GM12878 (cell line): ENCODE measurements around the gene TRIOBP. TPM values are rescaled to one million over a fixed set of nuclear protein-coding genes. Genes with fewer than 3 reads are reported as not detected.

Experiments
- BACH1 ChIP-seq: fragments of 450-650 bp; IDR thresholded peaks from 2 replicates; pipeline ENCODE4 v1.6.1; 2017; ENCODE audit warnings: mild to moderate bottlenecking, borderline replicate concordance
- CREB1 ChIP-seq: IDR thresholded peaks from 2 replicates; pipeline ENCODE4 v1.6.1; 2012; ENCODE audit warnings: low read depth, mild to moderate bottlenecking, inconsistent platforms
- CTCF ChIP-seq, 3 experiments: IDR thresholded peaks in 2 of 3; conservative IDR thresholded peaks in 1 of 3; 2 replicates each; pipeline ENCODE4 v1.5.1; 2011; ENCODE audit warnings: low read depth in 3 of 3, low read length in 3 of 3, mild to moderate bottlenecking in 3 of 3, control low read depth in 2 of 3, moderate library complexity in 2 of 3, inconsistent platforms in 1 of 3, mixed read lengths in 1 of 3; ENCODE audit not compliant: control insufficient read depth in 2 of 3, insufficient read depth in 1 of 3; ENCODE audit errors: extremely low read depth in 1 of 3
- HSF1 ChIP-seq: fragments of 150-350 bp; IDR thresholded peaks from 2 replicates; pipeline ENCODE4 v1.6.1; 2014; ENCODE audit warnings: mild to moderate bottlenecking, low read depth, low read length
- KAT2A ChIP-seq: conservative IDR thresholded peaks from 2 replicates; pipeline ENCODE4 v1.6.1; 2011; ENCODE audit warnings: low read depth, low read length; ENCODE audit not compliant: control insufficient read depth
- KLF5 ChIP-seq: fragments of 450-650 bp; IDR thresholded peaks from 2 replicates; pipeline ENCODE4 v1.6.1; 2014; ENCODE audit warnings: mild to moderate bottlenecking; ENCODE audit not compliant: partially characterized antibody
- SPI1 ChIP-seq: IDR thresholded peaks from 2 replicates; pipeline ENCODE4 v1.6.1; 2011; ENCODE audit warnings: low read depth, mild to moderate bottlenecking, low read length, moderate library complexity, borderline replicate concordance; ENCODE audit not compliant: insufficient read depth
- polyA plus RNA-seq, 11 experiments: library from polyadenylated mRNA; depleted of rRNA in 4 of 11; unstranded in 6 of 11; stranded (reverse) in 5 of 11; fragments of >200 nt; fragmentation: Nextera tagmentation in 4 of 11; fragmentation: Illumina TruSeq in 1 of 11; extraction: Ambion mirVana in 4 of 11; extraction: Trizol in 1 of 11; gene quantifications; 1 replicate in 1 of 11; 2 replicates in 10 of 11; pipeline versions ENCODE4 v1.2.1 to v1.2.3, GENCODE V29; 2011 to 2016; ENCODE audit warnings: inconsistent platforms in 2 of 11, missing spikeins in 2 of 11, low read depth in 1 of 11
- total RNA-seq, 4 experiments: library from RNA; depleted of rRNA in 3 of 4; stranded (reverse); fragments of >200 nt in 3 of 4; fragmentation: Illumina TruSeq in 1 of 4; extraction: Trizol in 1 of 4; gene quantifications; 2 replicates each; pipeline versions ENCODE4 v1.2.1 to v1.2.3, GENCODE V29; 2013 to 2021

The TRIOBP gene
- total and polyA plus RNA-seq, 10 of the 15 experiments (the other 5 are each of a cell fraction or from before 2014, with no cell fraction given) = 0.21 to 23.6 (median 11.9) TPM

GRCh38 chr22:37672206-37672919 is 24.5 kb upstream of the TRIOBP start (continued):
- no peak for TF ChIP-seq KLF5
- peak in 2 of 3 experiments; percentile 9 to 18; a peak in 2 of 6 replicates for TF ChIP-seq CTCF (IDR thresholded peaks at IDR 0.05 in 2 of 3, conservative IDR thresholded peaks at IDR 0.05 in 1 of 3; ENCODE audit: control insufficient read depth in 2 of 3, extremely low read depth in 1 of 3, insufficient read depth in 1 of 3, low read depth in 3 of 3, low read length in 3 of 3)
- no peak for TF ChIP-seq HSF1
- TF ChIP-seq SPI1 = peak; percentile 58; the same call in 1 of the 2 replicates
- TF ChIP-seq KAT2A = no peak
- TF ChIP-seq CREB1 = no peak
- TF ChIP-seq BACH1 = no peak
